ENCODE results near the gene MRPL3.

DNA sequence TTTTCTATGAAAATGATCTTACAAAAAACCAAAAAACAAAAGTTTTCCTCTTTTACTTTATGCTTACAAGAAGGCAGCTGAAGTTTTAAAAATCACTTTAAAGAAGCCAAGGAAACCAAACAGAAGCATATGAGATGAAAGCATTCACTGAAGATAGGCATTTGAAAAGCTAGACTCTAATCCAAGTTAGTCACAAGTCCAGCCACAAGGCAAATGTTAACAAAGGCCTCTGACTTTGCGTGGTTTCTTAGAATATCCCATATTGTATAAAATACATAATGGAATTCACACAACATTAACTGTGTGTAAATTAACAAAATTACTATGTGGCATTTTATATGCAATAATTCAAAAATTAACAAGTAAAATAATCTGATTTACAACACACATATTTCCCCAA, 17.7 kb downstream of the MRPL3 start:
- TF ChIP-seq, protein P1, sequence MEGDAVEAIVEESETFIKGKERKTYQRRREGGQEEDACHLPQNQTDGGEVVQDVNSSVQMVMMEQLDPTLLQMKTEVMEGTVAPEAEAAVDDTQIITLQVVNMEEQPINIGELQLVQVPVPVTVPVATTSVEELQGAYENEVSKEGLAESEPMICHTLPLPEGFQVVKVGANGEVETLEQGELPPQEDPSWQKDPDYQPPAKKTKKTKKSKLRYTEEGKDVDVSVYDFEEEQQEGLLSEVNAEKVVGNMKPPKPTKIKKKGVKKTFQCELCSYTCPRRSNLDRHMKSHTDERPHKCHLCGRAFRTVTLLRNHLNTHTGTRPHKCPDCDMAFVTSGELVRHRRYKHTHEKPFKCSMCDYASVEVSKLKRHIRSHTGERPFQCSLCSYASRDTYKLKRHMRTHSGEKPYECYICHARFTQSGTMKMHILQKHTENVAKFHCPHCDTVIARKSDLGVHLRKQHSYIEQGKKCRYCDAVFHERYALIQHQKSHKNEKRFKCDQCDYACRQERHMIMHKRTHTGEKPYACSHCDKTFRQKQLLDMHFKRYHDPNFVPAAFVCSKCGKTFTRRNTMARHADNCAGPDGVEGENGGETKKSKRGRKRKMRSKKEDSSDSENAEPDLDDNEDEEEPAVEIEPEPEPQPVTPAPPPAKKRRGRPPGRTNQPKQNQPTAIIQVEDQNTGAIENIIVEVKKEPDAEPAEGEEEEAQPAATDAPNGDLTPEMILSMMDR (IDR thresholded peaks at IDR 0.05), result no peak
- TF ChIP-seq POLR2A (IDR thresholded peaks at IDR 0.05) (no peak), POLR2AphosphoS5 (IDR thresholded peaks at IDR 0.05) (no peak), EP300 (IDR thresholded peaks at IDR 0.05) (no peak)
